Chondrocyte (in vitro differentiated cells): ENCODE measurements around the gene BRWD1. TPM values are rescaled to one million over a fixed set of nuclear protein-coding genes. Genes with fewer than 3 reads are reported as not detected.

Experiments
- DNase-seq: peaks from one replicate; pipeline ENCODE4 v3.0.0; 2021; ENCODE audit warnings: mixed read lengths, low spot score
- H3K27ac Mint-ChIP-seq: one replicate; pipeline ENCODE4 v1.8.0; 2021; ENCODE audit warnings: mild to moderate bottlenecking, moderate library complexity, mixed read lengths; ENCODE audit not compliant: unreplicated experiment
- H3K27me3 Mint-ChIP-seq: 2 replicates; pipeline ENCODE4 v1.8.0; 2021; ENCODE audit warnings: low read depth, mixed read lengths
- H3K36me3 Mint-ChIP-seq: 2 replicates; pipeline ENCODE4 v1.8.0; 2021; ENCODE audit warnings: low read depth, mixed read lengths
- H3K4me1 Mint-ChIP-seq: 2 replicates; pipeline ENCODE4 v1.8.0; 2021; ENCODE audit warnings: low read depth, mild to moderate bottlenecking, mixed read lengths
- H3K4me3 Mint-ChIP-seq: one replicate; pipeline ENCODE4 v1.8.0; 2021; ENCODE audit warnings: mild to moderate bottlenecking, moderate library complexity, mixed read lengths; ENCODE audit not compliant: unreplicated experiment
- H3K9me3 Mint-ChIP-seq: 2 replicates; pipeline ENCODE4 v1.8.0; 2021; ENCODE audit warnings: low read depth, mixed read lengths
- total RNA-seq: library from RNA; stranded (reverse); gene quantifications from 3 replicates; pipeline ENCODE4 v1.2.1, GENCODE V29; 2021
- TF ChIP-seq, protein P1 (sequence below): fragments of 200-600 bp; sonication (generic); IDR thresholded peaks from 2 replicates; pipeline ENCODE4 v1.5.0; 2021; ENCODE audit warnings: antibody characterized with exemption, mild to moderate bottlenecking, moderate library complexity

BRWD1 gene
- total RNA-seq, 1 donor from 2014 or later: 26.5 TPM

DNA sequence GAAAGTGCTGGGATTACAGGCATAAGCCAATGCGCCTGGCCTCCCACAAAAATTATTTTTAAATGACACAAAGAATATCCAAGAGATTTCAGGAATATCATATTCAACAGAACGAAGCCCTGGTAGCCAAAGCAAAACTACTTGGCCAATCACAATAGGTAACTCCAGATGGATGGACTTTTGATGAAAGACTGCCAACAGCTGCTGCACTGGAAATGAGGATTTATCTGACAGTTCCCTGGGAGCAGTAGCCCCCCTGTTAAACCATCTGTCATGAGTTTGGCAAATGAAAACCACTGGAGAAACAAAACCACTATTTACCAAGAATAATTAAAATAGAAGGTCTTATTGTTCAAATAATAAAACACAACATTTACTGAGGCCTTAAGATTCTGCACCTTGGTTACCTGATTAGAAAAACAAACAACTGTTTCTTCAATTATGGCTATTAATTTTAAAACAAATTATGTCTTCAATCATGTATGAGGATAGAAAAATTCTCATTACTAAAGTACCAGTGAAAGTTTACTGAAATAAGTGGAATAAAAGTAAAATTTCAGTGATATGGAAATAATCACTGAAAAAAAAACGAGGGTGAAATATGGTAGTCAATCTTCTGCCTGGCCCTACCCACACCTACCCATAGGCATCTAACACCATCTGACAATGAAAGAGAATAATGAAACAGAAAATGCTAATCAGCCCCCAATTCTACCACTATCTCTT is 95.9 kb downstream of the BRWD1 start:
- H3K27ac Mint-ChIP-seq: no peak overlapping the region
- no peaks in the 10 kb centered on the region for H3K27me3 Mint-ChIP-seq
- no peak overlapping the region for H3K4me3 Mint-ChIP-seq
- no peaks in the 10 kb centered on the region for H3K4me1 Mint-ChIP-seq
- TF ChIP-seq, protein P1, sequence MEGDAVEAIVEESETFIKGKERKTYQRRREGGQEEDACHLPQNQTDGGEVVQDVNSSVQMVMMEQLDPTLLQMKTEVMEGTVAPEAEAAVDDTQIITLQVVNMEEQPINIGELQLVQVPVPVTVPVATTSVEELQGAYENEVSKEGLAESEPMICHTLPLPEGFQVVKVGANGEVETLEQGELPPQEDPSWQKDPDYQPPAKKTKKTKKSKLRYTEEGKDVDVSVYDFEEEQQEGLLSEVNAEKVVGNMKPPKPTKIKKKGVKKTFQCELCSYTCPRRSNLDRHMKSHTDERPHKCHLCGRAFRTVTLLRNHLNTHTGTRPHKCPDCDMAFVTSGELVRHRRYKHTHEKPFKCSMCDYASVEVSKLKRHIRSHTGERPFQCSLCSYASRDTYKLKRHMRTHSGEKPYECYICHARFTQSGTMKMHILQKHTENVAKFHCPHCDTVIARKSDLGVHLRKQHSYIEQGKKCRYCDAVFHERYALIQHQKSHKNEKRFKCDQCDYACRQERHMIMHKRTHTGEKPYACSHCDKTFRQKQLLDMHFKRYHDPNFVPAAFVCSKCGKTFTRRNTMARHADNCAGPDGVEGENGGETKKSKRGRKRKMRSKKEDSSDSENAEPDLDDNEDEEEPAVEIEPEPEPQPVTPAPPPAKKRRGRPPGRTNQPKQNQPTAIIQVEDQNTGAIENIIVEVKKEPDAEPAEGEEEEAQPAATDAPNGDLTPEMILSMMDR: no peak
- peaks cover 16% of the 10 kb centered on the region for H3K36me3 Mint-ChIP-seq
- no peak for DNase-seq
- no peaks in the 10 kb centered on the region for H3K9me3 Mint-ChIP-seq

DNA sequence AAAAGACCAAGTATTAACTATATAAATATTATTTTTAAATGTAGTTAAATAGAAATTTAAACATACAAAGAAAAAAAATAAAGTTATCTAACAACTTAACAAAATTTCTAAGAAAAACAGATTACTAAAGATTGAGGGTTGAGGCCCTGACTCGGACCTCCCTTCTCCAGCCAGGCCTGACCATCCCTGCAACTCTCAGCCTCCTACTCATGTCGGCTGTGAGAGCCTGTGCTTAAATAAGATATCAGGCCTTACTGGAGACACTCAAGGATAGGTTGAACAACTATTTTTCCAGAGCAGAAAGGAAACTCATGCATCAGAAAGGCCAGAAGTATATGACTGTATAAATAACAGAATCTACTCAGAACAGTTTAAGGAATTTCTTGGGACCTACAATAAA is 97.1 kb downstream of the BRWD1 start:
- DNase-seq: no peak
- Mint-ChIP-seq H3K4me1 (no peaks in the 10 kb centered on the region), H3K27ac (no peak overlapping the region), H3K9me3 (no peaks in the 10 kb centered on the region), H3K36me3 (peaks cover 18% of the 10 kb centered on the region), H3K4me3 (no peak overlapping the region), H3K27me3 (no peaks in the 10 kb centered on the region)
- TF ChIP-seq, protein P1: no peak

DNA sequence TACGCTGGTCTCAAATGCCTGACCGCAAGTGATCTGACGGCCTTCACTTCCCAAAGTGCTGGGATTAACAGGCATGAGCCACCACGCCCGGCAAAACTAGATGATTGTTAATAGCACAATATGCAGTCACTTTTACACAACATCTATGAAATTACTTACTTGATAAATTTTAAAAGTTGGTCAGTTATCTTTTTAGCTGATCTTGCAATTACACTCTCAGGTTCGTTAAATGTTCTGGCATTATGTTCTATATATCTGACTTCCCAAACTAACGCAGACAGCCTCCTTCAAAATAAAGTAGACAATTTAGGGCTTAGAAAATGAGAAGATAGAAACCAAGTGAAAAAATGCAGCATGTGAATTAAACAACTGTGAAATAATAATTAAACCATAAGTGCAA is 98.4 kb downstream of the BRWD1 start:
- Mint-ChIP-seq H3K36me3 (peaks cover 18% of the 10 kb centered on the region), H3K27me3 (no peaks in the 10 kb centered on the region), H3K4me3 (no peak overlapping the region), H3K4me1 (no peaks in the 10 kb centered on the region), H3K9me3 (no peaks in the 10 kb centered on the region), H3K27ac (no peak overlapping the region)
- TF ChIP-seq, protein P1: no peak
- no peak for DNase-seq

DNA sequence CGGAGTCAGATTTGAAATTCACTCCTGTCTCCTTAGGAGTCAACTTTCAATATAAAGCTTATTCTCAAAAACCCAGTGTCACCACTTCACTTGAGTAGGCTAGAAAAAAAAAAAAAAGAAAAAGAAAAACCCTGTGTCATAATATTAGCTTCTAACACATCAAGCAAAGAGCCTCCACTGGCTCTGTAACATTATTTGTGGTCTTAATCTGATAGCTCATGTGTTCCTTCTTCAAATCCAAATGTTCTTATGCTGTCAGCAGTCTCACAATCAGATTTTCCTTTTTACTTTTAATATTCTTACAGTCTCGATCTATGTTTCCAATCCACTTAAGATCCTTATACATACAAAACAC is 104.1 kb downstream of the BRWD1 start:
- Mint-ChIP-seq H3K27ac (no peak overlapping the region), H3K4me3 (no peak overlapping the region), H3K4me1 (no peaks in the 10 kb centered on the region), H3K36me3 (peaks cover 19% of the 10 kb centered on the region), H3K9me3 (no peaks in the 10 kb centered on the region), H3K27me3 (no peaks in the 10 kb centered on the region)
- TF ChIP-seq, protein P1: no peak
- DNase-seq: no peak

DNA sequence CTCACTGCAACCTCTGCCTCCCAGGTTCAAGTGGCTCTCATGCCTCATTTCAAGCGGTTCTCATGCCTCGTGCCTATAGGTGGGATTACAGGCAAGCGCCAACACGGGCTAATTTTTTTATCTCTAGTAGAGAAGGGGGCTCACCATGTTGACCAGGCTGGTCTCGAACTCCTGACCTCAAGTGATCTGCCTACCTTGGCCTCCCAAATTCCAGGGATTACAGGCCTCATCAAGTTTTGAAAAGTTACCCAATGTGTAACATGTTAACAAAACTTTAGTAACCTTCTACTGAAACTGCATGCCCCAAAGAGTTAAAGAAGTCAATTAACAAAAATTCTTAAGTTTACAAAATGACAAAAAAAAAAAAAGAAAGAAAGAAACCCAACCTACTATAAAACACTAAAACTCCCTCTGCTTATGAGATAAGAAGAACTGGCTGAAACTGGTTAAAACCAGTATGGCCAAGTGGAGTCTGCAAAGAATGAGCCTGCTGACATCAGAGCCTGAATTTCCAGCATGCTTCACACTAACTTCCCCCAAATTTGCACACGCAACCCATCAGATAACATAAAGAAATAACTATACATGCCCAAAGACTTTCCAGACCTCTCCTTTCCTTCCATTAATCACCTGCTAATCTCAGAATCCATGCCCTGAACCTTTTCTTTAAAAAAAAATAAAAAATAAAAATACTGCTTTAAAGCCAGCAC is 104.7 kb downstream of the BRWD1 start:
- TF ChIP-seq, protein P1: no peak
- H3K4me1 Mint-ChIP-seq: no peaks in the 10 kb centered on the region
- DNase-seq: no peak
- H3K27me3 Mint-ChIP-seq: no peaks in the 10 kb centered on the region
- no peak overlapping the region for H3K27ac Mint-ChIP-seq
- peaks cover 18% of the 10 kb centered on the region for H3K36me3 Mint-ChIP-seq
- no peak overlapping the region for H3K4me3 Mint-ChIP-seq
- no peaks in the 10 kb centered on the region for H3K9me3 Mint-ChIP-seq
